LNCaP clone FGC (cell line): ENCODE results near the gene CNPY2.

Experiments used
- DNase-seq: peaks from one replicate; pipeline ENCODE4 v3.0.0-alpha.2; 2011; ENCODE audit warnings: low read depth
- H3K4me3 ChIP-seq: 2 replicates; pipeline ENCODE4 v1.5.1; 2011; ENCODE audit warnings: mild to moderate bottlenecking, low read depth, low read length, control low read depth
- TF ChIP-seq, protein P1 (sequence below): IDR thresholded peaks from 2 replicates; pipeline ENCODE4 v1.5.1; 2012; ENCODE audit warnings: mild to moderate bottlenecking; ENCODE audit not compliant: control insufficient read depth, insufficient read depth; ENCODE audit errors: extremely low read depth

Gene CNPY2

DNA sequence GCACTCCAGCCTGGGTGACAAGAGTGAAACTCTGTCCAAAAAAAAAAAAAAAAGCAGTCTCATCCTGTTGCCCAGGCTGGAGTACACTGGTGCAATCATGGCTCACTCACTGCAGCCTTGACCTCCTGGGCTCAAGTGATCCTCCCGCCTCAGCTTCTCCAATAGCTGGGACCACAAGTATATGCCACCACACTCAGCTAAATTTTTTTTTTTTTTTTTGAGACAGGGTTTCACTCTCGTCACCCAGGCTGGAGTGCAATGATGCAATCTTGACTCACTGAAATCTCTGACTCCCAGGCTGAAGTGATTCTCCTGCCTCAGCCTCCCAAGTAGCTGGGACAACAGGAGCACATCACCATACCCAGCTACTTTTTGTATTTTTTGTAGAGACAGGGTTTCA is 5.2 kb upstream of the CNPY2 start:
- H3K4me3 ChIP-seq, result no peak overlapping the region
- TF ChIP-seq, protein P1, sequence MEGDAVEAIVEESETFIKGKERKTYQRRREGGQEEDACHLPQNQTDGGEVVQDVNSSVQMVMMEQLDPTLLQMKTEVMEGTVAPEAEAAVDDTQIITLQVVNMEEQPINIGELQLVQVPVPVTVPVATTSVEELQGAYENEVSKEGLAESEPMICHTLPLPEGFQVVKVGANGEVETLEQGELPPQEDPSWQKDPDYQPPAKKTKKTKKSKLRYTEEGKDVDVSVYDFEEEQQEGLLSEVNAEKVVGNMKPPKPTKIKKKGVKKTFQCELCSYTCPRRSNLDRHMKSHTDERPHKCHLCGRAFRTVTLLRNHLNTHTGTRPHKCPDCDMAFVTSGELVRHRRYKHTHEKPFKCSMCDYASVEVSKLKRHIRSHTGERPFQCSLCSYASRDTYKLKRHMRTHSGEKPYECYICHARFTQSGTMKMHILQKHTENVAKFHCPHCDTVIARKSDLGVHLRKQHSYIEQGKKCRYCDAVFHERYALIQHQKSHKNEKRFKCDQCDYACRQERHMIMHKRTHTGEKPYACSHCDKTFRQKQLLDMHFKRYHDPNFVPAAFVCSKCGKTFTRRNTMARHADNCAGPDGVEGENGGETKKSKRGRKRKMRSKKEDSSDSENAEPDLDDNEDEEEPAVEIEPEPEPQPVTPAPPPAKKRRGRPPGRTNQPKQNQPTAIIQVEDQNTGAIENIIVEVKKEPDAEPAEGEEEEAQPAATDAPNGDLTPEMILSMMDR, result no peak
- no peak for DNase-seq

DNA sequence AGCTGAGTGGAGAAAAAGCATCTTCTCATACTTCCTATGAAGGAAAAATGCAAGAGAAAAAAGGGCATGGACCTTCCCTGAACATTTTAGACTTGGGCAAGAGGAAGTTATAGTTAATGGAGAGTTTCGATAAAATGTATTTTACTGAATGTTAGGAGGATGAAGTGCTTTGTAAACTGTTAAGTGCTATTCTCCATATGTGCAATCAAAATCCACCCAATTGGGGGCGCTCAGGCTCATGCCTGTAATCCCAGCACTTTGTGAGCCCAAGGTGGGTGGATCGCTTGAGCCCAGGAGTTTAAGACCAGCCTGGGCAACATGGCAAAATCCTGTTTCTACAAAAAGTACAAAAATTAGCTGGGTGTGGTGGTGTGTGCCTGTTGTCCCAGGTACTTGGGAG is 1.9 kb upstream of the CNPY2 start:
- no peak for DNase-seq
- no peak overlapping the region for H3K4me3 ChIP-seq
- TF ChIP-seq, protein P1, result 0 out of 2 replicates have a peak, but pooled peaks have one; percentile 3

DNA sequence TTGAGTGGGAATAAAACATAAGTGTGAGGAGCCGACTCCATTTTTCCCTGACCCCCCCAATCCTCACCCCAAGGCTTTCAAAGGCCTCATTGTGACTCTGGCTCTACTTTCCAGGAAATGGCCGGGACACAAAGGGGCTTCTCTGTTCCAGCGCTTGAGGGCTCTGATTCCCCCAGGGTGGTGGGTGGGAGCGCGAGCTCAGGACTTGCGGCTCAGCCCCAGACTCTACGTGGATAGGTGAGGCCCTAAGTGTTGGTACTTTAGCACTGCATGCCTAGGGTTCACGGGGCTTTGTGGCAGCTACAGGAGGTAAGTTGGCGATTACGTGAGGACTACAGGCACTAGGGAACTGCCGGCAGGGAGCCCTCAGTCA is 553 bp downstream of the CNPY2 start:
- DNase-seq, result no peak

DNA sequence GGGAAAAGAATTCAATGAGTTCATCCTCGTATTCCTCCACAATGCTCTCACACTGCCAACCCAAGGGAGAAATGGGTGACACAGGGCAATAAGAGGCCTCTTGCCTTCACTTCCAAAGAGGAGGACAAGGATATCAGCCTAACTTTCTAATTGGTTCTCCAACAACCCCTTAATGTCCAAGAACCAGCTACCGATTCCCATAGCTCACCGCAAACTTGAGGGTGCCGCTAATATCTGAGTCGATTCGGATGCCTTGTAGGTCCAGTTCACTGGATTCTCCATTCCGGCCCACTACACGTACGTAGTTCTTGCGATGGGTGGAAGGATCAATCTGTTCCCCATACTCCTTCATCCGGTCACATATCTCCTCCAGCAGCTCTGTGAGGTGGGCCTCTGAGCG is 4.8 kb downstream of the CNPY2 start:
- TF ChIP-seq, protein P1, result no peak
- H3K4me3 ChIP-seq, result no peak overlapping the region
- DNase-seq, result no peak

More for the DNA sequence above, 553 bp downstream of the CNPY2 start:
- peak overlapping the region; percentile 95 for H3K4me3 ChIP-seq
- TF ChIP-seq, protein P1, result no peak

DNA sequence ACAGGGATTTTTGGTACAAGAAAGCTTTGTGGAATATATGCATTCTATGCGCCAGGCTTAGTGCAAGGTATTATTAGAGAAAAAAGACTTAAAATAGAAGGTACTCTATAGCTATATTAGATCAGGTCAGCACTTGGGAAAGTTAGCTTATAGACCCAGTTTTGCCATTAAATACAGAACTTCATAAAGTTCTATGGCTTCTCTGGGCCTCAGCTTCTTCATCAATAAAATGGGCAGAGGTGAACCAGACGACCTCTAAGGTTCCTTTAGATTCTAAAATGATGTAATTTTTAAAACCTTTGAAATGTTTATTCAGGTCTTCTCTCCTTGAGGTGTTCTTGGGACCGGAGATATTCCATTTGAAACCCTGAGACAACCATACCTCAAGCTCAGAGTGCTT is 7.1 kb downstream of the CNPY2 start:
- TF ChIP-seq, protein P1, result no peak
- no peak overlapping the region for H3K4me3 ChIP-seq
- DNase-seq, result no peak

DNA sequence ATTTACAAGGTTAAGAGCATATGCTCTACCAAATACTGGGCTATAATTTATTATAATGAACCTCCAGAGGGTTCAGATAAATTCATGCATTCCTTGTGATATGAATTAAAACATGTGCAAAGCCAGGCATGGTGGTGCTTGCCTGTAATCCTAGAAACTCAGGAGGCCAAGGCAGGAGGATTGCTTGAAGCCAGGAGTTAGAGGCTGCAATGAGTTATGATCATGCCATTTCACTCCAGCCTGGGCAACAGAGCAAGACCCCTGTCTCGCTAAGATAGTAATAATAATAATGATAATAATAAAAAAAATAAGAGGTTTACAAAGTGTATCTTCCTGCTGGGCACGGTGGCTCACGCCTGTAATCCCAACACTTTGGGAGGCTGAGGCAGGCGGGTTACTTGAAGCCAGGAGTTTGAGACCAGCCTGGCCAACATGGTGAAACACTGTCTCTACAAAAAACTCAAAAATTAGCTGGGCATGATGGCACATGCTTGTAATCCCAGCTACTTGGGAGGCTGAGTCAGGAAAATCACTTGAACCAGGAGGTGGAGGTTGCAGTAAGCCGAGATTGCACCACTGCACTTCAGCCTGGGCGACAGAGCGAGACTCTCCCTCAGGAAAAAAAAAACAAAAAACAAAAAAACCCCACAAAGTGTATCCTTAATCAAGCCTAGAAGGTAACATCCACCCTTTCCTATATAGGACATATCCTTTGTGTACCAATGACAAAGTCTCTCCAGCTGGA is 8.4 kb downstream of the CNPY2 start:
- no peak overlapping the region for H3K4me3 ChIP-seq
- DNase-seq, result no peak
- TF ChIP-seq, protein P1, result no peak
